ENCODE results near the gene TXNRD1.
"Not testable (repeated sequence)": the region's sequence is repeated elsewhere in the genome, so short reads cannot be mapped to it uniquely, and the experiment has no call there.

Gene TXNRD1

GRCh38 chr12:104215638-104216297, at the start of gene TXNRD1:
Gene TXNRD1, plus strand, starts transcription at chr12:104215779. Its CDS starts 24 bp downstream, at chr12:104215803.
- peak; percentile 82 to 83 for DNase-seq

- DNase-seq, result no peak
These were observed 49.8 kb upstream of the TXNRD1 start for GRCh38 chr12:104165801-104166200.

GRCh38 chr12:104166465-104166864, 49.1 kb upstream of the TXNRD1 start:
- DNase-seq, result no peak

GRCh38 chr12:104167519-104168458, 47.8 kb upstream of the TXNRD1 start:
- no peak for DNase-seq

- no peak for DNase-seq
These were observed 47.0 kb upstream of the TXNRD1 start for GRCh38 chr12:104168596-104168995.

- no peak for DNase-seq
These were observed 43.6 kb upstream of the TXNRD1 start for GRCh38 chr12:104171785-104172569.

- no peak for DNase-seq
These were observed 43.0 kb upstream of the TXNRD1 start for GRCh38 chr12:104172570-104172947.

GRCh38 chr12:104173804-104174203, 41.8 kb upstream of the TXNRD1 start:
- not testable (repeated sequence) for DNase-seq

GRCh38 chr12:104175726-104176247, 39.8 kb upstream of the TXNRD1 start:
- DNase-seq, result no peak

- no peak for DNase-seq
These were observed 38.3 kb upstream of the TXNRD1 start for GRCh38 chr12:104177336-104177662.

- no peak for DNase-seq
These were observed 37.7 kb upstream of the TXNRD1 start for GRCh38 chr12:104177663-104178501.

GRCh38 chr12:104180374-104180773, 35.2 kb upstream of the TXNRD1 start:
- DNase-seq, result no peak

- DNase-seq, result no peak
These were observed 34.3 kb upstream of the TXNRD1 start for GRCh38 chr12:104181313-104181712.

GRCh38 chr12:104182144-104182543, 33.4 kb upstream of the TXNRD1 start:
- no peak for DNase-seq

- no peak for DNase-seq
These were observed 32.8 kb upstream of the TXNRD1 start for GRCh38 chr12:104182621-104183378.

- DNase-seq, result no peak
These were observed 32.1 kb upstream of the TXNRD1 start for GRCh38 chr12:104183443-104183842.

- no peak for DNase-seq
These were observed 28.0 kb upstream of the TXNRD1 start for GRCh38 chr12:104187446-104188155.

GRCh38 chr12:104188534-104188933, 27.0 kb upstream of the TXNRD1 start:
- DNase-seq, result no peak

GRCh38 chr12:104189915-104190555, 25.5 kb upstream of the TXNRD1 start:
- DNase-seq, result no peak

- no peak for DNase-seq
These were observed 24.9 kb upstream of the TXNRD1 start for GRCh38 chr12:104190641-104191176.
